IMR-90 (cell line): Measurements from ENCODE around the gene CABP1.

Experiments
- CTCF ChIP-seq: conservative IDR thresholded peaks from 2 replicates; pipeline ENCODE4 v1.5.1; 2012; ENCODE audit warnings: mild to moderate bottlenecking, low read depth, low read length, improper control_type of control experiment
- POLR2A ChIP-seq: IDR thresholded peaks from 2 replicates; pipeline ENCODE4 v1.6.1; 2012; ENCODE audit warnings: mild to moderate bottlenecking, low read depth, low read length

GRCh38 chr12:120680165-120680738 lies 39.8 kb downstream of the CABP1 start:
- TF ChIP-seq CTCF (no peak), POLR2A (no peak)
